ENCODE data around the gene ANKDD1B. TPM values are rescaled to one million over a fixed set of nuclear protein-coding genes. Genes with fewer than 3 reads are reported as not detected.

The ANKDD1B gene
- total and polyA plus RNA-seq, 9 of the 15 experiments (the other 6 are each of a cell fraction or from before 2014, with no cell fraction given) = 0.04 to 0.29 (median 0.18) TPM; not detected in 1

DNA sequence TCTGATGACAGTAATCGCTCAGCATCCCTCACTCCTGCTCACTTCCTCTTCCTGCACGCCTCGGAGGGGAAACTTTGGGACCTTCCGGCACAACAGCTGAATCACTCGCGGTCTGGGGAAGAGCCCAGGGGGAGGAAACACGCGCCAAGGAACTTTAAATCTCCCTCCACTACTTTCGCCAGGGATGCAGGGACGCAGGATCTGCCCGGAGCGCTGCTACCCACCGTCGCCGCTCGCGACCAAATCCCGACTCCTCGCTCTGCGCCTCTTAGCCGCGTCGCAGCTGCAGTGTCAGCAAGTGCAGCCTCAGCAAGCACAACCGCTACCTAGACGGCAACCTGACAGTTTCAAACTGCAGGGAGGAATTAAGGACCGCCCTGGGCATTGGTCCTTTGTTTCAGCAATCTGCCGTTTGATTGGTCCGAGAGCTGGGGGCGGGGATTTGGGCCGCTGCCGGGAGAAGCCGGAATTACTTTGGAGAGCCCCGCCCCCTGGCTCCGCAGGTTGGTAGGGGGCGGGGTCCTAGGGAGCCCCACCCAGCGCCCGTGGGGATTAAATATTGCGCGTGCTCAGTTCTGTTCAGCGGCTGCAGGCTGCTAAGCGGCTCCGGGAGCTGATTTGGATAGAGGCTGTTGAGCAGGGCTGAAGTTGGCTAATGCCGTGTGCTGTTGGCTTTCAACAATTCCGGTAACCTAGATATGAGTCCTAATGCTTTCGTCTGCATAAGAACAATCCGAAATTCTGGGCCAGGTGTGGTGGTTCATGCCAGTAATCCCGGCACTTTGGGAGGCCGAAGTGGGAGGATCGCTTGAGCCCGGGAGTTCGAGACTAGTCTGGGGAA, 106.0 kb downstream of the ANKDD1B start, which contains the start of gene POC5 (continued):
- TF ChIP-seq, protein P1, sequence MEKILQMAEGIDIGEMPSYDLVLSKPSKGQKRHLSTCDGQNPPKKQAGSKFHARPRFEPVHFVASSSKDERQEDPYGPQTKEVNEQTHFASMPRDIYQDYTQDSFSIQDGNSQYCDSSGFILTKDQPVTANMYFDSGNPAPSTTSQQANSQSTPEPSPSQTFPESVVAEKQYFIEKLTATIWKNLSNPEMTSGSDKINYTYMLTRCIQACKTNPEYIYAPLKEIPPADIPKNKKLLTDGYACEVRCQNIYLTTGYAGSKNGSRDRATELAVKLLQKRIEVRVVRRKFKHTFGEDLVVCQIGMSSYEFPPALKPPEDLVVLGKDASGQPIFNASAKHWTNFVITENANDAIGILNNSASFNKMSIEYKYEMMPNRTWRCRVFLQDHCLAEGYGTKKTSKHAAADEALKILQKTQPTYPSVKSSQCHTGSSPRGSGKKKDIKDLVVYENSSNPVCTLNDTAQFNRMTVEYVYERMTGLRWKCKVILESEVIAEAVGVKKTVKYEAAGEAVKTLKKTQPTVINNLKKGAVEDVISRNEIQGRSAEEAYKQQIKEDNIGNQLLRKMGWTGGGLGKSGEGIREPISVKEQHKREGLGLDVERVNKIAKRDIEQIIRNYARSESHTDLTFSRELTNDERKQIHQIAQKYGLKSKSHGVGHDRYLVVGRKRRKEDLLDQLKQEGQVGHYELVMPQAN (IDR thresholded peaks at IDR 0.05; ENCODE audit: borderline replicate concordance) = peak; percentile 99
- TF ChIP-seq LARP7 (IDR thresholded peaks at IDR 0.05) (no peak), PRMT5 (CRISPR knock-in tag; IDR thresholded peaks at IDR 0.05) (no peak), FUS (optimal IDR thresholded peaks at IDR 0.05; ENCODE audit: low read depth, low read length) (no peak), HLTF (IDR thresholded peaks at IDR 0.05) (0 out of 2 replicates have a peak, but pooled peaks have one; percentile 31), ZNF766 (CRISPR knock-in tag; conservative IDR thresholded peaks at IDR 0.05) (no peak), NR1H2 (CRISPR knock-in tag; IDR thresholded peaks at IDR 0.05) (no peak), COPS2 (conservative IDR thresholded peaks at IDR 0.05) (no peak), MCM3 (IDR thresholded peaks at IDR 0.05) (no peak), NRF1 (conservative IDR thresholded peaks at IDR 0.05 in 1 of 2, IDR thresholded peaks at IDR 0.05 in 1 of 2) (peak; percentile 83 to 85), POLR2B (IDR thresholded peaks at IDR 0.05; ENCODE audit: low read depth, partially characterized antibody) (peak; percentile 92), ELF2 (CRISPR knock-in tag; IDR thresholded peaks at IDR 0.05) (peak; percentile 83)
- TF ChIP-seq, protein P2, sequence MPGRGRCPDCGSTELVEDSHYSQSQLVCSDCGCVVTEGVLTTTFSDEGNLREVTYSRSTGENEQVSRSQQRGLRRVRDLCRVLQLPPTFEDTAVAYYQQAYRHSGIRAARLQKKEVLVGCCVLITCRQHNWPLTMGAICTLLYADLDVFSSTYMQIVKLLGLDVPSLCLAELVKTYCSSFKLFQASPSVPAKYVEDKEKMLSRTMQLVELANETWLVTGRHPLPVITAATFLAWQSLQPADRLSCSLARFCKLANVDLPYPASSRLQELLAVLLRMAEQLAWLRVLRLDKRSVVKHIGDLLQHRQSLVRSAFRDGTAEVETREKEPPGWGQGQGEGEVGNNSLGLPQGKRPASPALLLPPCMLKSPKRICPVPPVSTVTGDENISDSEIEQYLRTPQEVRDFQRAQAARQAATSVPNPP (IDR thresholded peaks at IDR 0.05; ENCODE audit: borderline replicate concordance, insufficient read depth, insufficient read length) = no peak
- TF ChIP-seq, protein P3, sequence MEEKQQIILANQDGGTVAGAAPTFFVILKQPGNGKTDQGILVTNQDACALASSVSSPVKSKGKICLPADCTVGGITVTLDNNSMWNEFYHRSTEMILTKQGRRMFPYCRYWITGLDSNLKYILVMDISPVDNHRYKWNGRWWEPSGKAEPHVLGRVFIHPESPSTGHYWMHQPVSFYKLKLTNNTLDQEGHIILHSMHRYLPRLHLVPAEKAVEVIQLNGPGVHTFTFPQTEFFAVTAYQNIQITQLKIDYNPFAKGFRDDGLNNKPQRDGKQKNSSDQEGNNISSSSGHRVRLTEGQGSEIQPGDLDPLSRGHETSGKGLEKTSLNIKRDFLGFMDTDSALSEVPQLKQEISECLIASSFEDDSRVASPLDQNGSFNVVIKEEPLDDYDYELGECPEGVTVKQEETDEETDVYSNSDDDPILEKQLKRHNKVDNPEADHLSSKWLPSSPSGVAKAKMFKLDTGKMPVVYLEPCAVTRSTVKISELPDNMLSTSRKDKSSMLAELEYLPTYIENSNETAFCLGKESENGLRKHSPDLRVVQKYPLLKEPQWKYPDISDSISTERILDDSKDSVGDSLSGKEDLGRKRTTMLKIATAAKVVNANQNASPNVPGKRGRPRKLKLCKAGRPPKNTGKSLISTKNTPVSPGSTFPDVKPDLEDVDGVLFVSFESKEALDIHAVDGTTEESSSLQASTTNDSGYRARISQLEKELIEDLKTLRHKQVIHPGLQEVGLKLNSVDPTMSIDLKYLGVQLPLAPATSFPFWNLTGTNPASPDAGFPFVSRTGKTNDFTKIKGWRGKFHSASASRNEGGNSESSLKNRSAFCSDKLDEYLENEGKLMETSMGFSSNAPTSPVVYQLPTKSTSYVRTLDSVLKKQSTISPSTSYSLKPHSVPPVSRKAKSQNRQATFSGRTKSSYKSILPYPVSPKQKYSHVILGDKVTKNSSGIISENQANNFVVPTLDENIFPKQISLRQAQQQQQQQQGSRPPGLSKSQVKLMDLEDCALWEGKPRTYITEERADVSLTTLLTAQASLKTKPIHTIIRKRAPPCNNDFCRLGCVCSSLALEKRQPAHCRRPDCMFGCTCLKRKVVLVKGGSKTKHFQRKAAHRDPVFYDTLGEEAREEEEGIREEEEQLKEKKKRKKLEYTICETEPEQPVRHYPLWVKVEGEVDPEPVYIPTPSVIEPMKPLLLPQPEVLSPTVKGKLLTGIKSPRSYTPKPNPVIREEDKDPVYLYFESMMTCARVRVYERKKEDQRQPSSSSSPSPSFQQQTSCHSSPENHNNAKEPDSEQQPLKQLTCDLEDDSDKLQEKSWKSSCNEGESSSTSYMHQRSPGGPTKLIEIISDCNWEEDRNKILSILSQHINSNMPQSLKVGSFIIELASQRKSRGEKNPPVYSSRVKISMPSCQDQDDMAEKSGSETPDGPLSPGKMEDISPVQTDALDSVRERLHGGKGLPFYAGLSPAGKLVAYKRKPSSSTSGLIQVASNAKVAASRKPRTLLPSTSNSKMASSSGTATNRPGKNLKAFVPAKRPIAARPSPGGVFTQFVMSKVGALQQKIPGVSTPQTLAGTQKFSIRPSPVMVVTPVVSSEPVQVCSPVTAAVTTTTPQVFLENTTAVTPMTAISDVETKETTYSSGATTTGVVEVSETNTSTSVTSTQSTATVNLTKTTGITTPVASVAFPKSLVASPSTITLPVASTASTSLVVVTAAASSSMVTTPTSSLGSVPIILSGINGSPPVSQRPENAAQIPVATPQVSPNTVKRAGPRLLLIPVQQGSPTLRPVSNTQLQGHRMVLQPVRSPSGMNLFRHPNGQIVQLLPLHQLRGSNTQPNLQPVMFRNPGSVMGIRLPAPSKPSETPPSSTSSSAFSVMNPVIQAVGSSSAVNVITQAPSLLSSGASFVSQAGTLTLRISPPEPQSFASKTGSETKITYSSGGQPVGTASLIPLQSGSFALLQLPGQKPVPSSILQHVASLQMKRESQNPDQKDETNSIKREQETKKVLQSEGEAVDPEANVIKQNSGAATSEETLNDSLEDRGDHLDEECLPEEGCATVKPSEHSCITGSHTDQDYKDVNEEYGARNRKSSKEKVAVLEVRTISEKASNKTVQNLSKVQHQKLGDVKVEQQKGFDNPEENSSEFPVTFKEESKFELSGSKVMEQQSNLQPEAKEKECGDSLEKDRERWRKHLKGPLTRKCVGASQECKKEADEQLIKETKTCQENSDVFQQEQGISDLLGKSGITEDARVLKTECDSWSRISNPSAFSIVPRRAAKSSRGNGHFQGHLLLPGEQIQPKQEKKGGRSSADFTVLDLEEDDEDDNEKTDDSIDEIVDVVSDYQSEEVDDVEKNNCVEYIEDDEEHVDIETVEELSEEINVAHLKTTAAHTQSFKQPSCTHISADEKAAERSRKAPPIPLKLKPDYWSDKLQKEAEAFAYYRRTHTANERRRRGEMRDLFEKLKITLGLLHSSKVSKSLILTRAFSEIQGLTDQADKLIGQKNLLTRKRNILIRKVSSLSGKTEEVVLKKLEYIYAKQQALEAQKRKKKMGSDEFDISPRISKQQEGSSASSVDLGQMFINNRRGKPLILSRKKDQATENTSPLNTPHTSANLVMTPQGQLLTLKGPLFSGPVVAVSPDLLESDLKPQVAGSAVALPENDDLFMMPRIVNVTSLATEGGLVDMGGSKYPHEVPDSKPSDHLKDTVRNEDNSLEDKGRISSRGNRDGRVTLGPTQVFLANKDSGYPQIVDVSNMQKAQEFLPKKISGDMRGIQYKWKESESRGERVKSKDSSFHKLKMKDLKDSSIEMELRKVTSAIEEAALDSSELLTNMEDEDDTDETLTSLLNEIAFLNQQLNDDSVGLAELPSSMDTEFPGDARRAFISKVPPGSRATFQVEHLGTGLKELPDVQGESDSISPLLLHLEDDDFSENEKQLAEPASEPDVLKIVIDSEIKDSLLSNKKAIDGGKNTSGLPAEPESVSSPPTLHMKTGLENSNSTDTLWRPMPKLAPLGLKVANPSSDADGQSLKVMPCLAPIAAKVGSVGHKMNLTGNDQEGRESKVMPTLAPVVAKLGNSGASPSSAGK (IDR thresholded peaks at IDR 0.05) = peak; percentile 42; the same call in 1 of the 2 replicates

Data from K562 (cell line).